ENCODE data around the gene MORN4.
"Not testable (repeated sequence)": the region's sequence is repeated elsewhere in the genome, so short reads cannot be mapped to it uniquely, and the experiment has no call there.

MORN4 gene

DNA sequence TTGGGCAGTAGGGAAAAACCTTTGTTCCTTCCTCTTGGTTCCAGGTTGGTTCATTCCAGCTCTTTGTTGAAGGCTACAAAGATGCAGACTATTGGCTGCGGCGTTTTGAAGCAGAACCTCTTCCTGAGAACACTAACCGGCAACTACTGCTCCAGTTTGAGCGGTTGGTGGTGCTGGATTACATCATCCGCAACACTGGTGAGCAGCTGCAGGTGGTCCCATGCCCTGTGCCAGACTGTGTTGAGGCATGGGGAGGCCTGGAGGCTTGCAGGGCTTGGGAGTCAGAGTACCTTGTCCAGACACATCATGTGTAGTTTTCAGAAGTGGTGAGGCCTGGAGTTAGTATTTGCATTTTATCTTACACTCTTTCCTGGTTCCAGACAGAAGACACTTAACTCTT lies 23.5 kb upstream of the MORN4 start:
- Histone ChIP-seq H3K27me3 (ENCODE audit: control insufficient read depth, insufficient read depth, low read length) (no peaks in the 10 kb centered on the region), H3K36me3 (ENCODE audit: control insufficient read depth, insufficient read depth, low read length) (peaks cover 7% of the 10 kb centered on the region), H3K4me1 (ENCODE audit: control insufficient read depth, insufficient read depth, low read length) (no peaks in the 10 kb centered on the region), H3K4me3 (ENCODE audit: low read length) (no peak overlapping the region), H3K9me3 (ENCODE audit: control insufficient read depth, low read length) (no peaks in the 10 kb centered on the region), H3K9ac (ENCODE audit: low read length) (no peak overlapping the region)

DNA sequence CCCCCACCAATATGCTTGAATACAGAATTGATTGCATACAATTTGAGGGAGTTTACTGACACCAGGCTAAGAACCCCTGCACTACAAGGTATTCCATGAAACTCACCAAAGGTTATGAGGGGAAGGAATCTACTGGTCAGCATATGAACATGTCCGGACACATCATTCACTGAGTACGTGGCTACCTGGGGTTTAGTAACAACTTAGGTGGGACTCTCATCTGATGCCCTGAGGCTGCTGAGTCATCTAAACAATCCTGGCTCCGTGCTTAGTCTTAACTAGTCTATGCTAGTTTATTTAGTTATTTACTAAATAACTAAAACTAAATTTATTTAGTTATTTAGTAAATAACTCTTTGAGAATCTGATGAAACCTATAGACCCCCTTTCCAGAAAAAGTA lies 18.5 kb upstream of the MORN4 start:
- Histone ChIP-seq H3K36me3 (ENCODE audit: control insufficient read depth, insufficient read depth, low read length) (peaks cover 15% of the 10 kb centered on the region), H3K4me1 (ENCODE audit: control insufficient read depth, insufficient read depth, low read length) (peaks cover 6% of the 10 kb centered on the region), H3K9me3 (ENCODE audit: control insufficient read depth, low read length) (no peaks in the 10 kb centered on the region), H3K4me3 (ENCODE audit: low read length) (no peak overlapping the region), H3K9ac (ENCODE audit: low read length) (no peak overlapping the region), H3K27me3 (ENCODE audit: control insufficient read depth, insufficient read depth, low read length) (no peaks in the 10 kb centered on the region)

DNA sequence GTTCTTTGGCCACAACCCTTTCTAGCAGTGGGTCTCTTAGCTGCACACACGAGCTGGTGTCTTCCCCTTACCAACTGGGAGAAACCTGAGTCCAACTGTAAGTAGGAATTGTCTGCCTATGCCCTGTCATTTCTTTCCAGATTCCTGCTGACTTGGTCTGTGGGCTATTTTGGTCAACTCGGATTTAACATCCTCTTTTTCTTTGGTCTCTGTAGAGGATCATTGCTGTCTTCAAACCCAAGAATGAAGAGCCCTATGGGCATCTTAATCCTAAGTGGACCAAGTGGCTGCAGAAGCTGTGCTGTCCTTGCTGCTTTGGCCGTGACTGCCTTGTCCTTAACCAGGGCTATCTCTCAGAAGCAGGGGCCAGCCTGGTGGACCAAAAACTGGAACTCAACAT lies 17.4 kb upstream of the MORN4 start:
- no peaks in the 10 kb centered on the region for H3K9me3 ChIP-seq (ENCODE audit: control insufficient read depth, low read length)
- no peak overlapping the region for H3K4me3 ChIP-seq (ENCODE audit: low read length)
- H3K4me1 ChIP-seq (ENCODE audit: control insufficient read depth, insufficient read depth, low read length): peaks cover 6% of the 10 kb centered on the region
- no peaks in the 10 kb centered on the region for H3K27me3 ChIP-seq (ENCODE audit: control insufficient read depth, insufficient read depth, low read length)
- peaks cover 11% of the 10 kb centered on the region for H3K36me3 ChIP-seq (ENCODE audit: control insufficient read depth, insufficient read depth, low read length)
- H3K9ac ChIP-seq (ENCODE audit: low read length): no peak overlapping the region

DNA sequence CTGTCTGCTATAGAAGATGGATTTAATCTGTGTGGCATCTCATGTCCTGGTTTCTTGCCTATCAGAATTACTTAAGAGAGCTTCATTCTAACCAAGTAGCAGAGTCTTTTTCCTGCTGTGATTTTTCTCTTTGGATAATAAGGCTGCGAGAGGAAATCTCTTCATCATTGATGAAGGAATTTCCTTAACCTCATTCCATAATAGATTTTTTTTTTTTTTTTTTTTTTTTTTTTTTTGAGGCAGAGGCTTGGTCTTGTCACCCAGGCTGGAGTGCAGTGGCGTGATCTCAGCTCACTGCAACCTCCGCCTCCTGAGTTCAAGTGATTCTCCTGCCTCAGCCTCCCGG lies 16.1 kb upstream of the MORN4 start:
- H3K4me1 ChIP-seq (ENCODE audit: control insufficient read depth, insufficient read depth, low read length); H3K9me3 ChIP-seq (ENCODE audit: control insufficient read depth, low read length); H3K9ac ChIP-seq (ENCODE audit: low read length); H3K4me3 ChIP-seq (ENCODE audit: low read length); H3K27me3 ChIP-seq (ENCODE audit: control insufficient read depth, insufficient read depth, low read length): not testable (repeated sequence)
- H3K36me3 ChIP-seq (ENCODE audit: control insufficient read depth, insufficient read depth, low read length): peaks cover 11% of the 10 kb centered on the region

DNA sequence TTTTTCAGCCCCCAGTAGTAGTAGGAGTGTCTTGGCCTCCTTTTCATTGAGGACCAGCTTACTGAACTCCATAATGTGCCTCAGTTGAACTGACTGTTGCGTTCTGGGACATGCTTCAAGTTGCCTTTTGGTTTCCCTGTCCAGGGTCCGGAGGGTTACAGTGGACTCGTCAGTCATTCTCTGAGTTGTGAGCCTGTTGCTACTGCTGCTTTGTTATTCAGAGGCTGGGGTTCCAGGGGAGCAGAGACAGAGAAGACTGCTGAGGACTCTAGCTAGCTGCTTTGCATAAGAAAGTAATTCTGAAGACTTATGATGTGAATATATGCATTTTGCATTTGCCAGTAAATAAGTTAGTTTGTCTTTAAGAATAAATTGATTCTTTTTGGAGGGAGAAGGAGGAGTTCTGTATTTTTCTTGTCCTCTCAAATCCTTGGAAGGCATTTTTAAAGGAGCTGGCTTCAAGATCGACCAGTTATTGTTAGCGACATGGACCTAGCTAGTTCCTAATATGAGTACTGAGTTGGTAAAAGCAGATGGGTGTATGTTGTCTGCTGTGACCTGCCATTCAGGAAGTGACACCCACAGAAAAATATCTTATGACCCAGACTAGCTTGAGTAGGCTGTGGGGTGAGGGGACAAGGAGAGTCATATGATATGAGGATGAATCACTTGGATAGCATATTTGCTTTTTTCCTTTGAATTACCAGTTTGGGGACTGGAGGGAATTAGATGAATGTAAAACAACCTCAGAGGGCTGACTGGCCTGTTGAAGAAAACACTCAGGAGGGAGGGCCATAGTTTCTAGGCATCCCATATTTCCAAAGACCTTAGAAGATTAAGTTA lies 15.5 kb upstream of the MORN4 start:
- peaks cover 6% of the 10 kb centered on the region for H3K4me1 ChIP-seq (ENCODE audit: control insufficient read depth, insufficient read depth, low read length)
- H3K4me3 ChIP-seq (ENCODE audit: low read length): no peak overlapping the region
- H3K36me3 ChIP-seq (ENCODE audit: control insufficient read depth, insufficient read depth, low read length): peaks cover 11% of the 10 kb centered on the region
- H3K9ac ChIP-seq (ENCODE audit: low read length): no peak overlapping the region
- no peaks in the 10 kb centered on the region for H3K27me3 ChIP-seq (ENCODE audit: control insufficient read depth, insufficient read depth, low read length)
- H3K9me3 ChIP-seq (ENCODE audit: control insufficient read depth, low read length): no peaks in the 10 kb centered on the region

DNA sequence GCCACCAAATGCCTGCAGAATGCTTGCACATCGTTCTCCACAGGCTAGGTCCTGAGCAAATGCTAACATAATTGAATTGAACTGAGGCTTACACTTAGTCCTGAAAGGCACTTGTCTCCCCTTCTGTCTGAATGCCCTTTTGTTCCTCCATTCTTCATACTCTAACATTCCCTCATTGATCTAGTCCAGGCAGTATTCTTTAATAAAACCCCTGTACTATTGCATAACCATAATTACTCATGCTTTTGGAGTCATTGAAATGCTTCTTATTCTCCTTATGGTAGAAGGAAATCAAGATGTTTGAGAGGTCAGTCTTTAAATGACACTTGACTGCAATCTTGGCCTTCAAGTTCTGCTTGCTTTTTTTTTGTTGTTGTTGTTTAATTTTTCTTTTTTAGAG lies 14.3 kb upstream of the MORN4 start:
- H3K36me3 ChIP-seq (ENCODE audit: control insufficient read depth, insufficient read depth, low read length): peaks cover 8% of the 10 kb centered on the region

DNA sequence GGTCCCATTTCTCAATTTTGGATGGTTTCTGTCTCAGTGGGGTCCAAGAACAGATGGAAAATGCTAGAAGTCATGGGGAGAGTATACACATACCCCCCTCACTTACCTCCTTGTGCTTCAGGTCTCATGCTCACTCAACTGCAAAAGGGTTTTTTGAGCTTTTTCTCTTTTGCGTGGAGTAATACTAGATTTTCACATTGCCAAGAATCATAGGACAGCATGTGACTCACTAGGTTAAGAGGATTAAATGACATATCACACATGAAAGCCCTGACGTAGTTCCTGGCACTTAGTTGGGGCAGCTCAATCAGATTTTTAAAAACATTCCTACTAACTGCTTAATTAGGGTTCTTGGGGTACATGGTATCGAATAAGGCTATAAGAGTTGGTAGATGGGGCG lies 11.6 kb upstream of the MORN4 start:
- Histone ChIP-seq H3K36me3 (ENCODE audit: control insufficient read depth, insufficient read depth, low read length) (no peaks in the 10 kb centered on the region), H3K4me1 (ENCODE audit: control insufficient read depth, insufficient read depth, low read length) (peaks cover 6% of the 10 kb centered on the region), H3K4me3 (ENCODE audit: low read length) (no peak overlapping the region), H3K9me3 (ENCODE audit: control insufficient read depth, low read length) (no peaks in the 10 kb centered on the region), H3K9ac (ENCODE audit: low read length) (no peak overlapping the region), H3K27me3 (ENCODE audit: control insufficient read depth, insufficient read depth, low read length) (no peaks in the 10 kb centered on the region)

More for the DNA sequence above, 14.3 kb upstream of the MORN4 start:
- Histone ChIP-seq H3K4me3 (ENCODE audit: low read length) (no peak overlapping the region), H3K9ac (ENCODE audit: low read length) (no peak overlapping the region), H3K4me1 (ENCODE audit: control insufficient read depth, insufficient read depth, low read length) (peaks cover 6% of the 10 kb centered on the region), H3K27me3 (ENCODE audit: control insufficient read depth, insufficient read depth, low read length) (no peaks in the 10 kb centered on the region), H3K9me3 (ENCODE audit: control insufficient read depth, low read length) (no peaks in the 10 kb centered on the region)

DNA sequence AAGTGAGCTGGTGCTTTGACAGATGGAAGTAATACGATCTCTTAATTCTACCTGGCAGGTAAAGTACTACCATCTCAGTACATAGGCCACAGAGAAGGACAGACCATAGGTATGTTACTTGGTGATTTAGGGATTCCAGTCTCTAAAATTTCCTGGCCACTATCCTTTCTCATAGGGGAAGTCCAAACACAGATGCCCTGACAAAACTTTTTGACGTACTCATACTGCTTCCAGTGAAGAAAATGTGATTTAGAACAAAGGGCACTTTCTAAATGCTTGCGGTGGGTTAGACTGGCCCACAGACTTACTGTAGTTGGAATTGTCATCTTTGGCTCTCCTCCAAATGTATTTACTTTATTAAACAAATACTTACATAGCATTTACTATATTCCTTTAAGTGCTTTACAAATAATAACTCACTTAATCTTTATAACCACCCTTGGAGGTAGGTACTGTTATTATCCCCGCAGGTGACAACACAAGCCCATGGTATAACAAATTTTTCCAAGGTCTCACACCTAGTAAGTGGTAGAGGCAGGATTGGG lies 10.2 kb upstream of the MORN4 start:
- no peak overlapping the region for H3K9ac ChIP-seq (ENCODE audit: low read length)
- H3K36me3 ChIP-seq (ENCODE audit: control insufficient read depth, insufficient read depth, low read length): no peaks in the 10 kb centered on the region
- H3K4me1 ChIP-seq (ENCODE audit: control insufficient read depth, insufficient read depth, low read length): no peaks in the 10 kb centered on the region
- no peaks in the 10 kb centered on the region for H3K27me3 ChIP-seq (ENCODE audit: control insufficient read depth, insufficient read depth, low read length)
- no peaks in the 10 kb centered on the region for H3K9me3 ChIP-seq (ENCODE audit: control insufficient read depth, low read length)
- H3K4me3 ChIP-seq (ENCODE audit: low read length): no peak overlapping the region

DNA sequence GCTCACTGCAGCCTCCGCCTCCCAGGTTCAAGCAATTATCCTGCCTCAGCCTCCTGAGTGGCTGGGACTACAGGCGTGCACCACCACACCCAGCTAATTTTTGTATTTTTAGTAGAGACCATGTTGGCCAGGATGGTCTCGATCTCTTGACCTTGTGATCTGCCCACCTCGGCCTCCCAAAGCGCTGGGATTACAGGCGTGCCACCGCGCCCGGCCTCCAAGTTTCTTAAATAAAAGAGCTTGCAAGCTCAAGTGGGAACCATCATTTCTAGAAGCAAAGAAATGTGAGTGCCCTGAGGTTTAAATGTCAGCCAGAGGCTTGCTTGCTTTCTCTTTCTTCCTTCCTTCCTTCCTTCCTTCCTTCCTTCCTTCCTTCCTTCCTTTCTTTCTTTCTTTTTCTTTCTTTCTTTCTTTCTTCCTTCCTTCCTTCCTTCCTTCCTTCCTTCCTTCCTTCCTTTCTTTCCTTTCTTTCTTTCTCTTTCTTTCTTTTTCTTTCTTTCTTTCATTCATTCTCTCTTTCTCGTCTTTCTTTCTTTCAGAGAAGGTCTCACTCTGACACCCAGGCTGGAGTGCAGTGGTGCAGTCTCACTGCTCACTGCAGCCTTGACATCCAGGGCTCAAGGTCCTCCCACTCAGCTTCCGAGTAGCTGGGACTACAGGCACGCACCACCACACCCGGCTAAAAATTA lies 9.3 kb upstream of the MORN4 start:
- not testable (repeated sequence) for H3K4me3 ChIP-seq (ENCODE audit: low read length); H3K27me3 ChIP-seq (ENCODE audit: control insufficient read depth, insufficient read depth, low read length); H3K4me1 ChIP-seq (ENCODE audit: control insufficient read depth, insufficient read depth, low read length); H3K9ac ChIP-seq (ENCODE audit: low read length); H3K36me3 ChIP-seq (ENCODE audit: control insufficient read depth, insufficient read depth, low read length); H3K9me3 ChIP-seq (ENCODE audit: control insufficient read depth, low read length)

DNA sequence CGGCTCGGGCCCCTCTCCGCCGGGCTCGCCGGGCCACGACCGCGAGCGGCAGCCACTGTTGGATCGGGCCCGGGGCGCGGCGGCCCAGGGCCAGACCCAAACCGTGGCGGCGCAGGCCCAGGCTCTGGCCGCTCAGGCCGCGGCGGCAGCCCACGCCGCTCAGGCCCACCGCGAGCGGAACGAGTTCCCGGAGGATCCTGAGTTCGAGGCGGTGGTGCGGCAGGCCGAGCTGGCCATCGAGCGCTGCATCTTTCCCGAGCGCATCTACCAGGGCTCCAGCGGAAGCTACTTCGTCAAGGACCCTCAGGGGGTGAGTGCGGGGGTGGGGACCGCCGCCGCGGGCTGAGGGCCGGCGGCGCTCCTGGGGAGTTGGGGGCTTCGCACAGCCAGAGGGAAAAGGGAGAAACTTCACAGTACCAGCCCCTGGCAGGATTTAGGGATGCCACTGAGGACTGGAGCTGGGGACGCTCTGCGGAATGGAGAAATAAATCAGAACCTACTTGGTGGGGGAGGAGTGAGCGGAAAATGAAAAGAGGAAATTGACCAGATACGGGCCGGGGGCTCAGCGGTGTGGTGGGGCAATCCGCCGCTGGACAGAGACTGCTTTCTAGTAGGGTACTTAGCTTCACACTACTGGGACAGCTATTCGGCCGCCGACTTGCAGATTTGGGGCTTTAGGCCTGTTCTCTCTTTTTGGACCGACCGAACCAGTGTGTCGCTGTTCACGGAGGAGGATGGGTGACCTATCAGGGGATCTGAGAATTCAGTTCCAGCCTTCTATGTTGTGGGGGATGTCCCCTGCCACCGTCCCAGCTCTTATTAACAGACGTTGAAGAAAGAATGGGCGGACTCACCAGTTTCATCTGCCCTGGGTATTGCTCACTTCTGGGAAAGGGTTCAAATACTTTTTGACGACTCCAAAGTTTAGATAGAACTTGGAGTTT lies 7.8 kb upstream of the MORN4 start:
- peak overlapping the region; percentile 87 for H3K9ac ChIP-seq (ENCODE audit: low read length)
- H3K36me3 ChIP-seq (ENCODE audit: control insufficient read depth, insufficient read depth, low read length): no peaks in the 10 kb centered on the region
- H3K4me1 ChIP-seq (ENCODE audit: control insufficient read depth, insufficient read depth, low read length): no peaks in the 10 kb centered on the region

DNA sequence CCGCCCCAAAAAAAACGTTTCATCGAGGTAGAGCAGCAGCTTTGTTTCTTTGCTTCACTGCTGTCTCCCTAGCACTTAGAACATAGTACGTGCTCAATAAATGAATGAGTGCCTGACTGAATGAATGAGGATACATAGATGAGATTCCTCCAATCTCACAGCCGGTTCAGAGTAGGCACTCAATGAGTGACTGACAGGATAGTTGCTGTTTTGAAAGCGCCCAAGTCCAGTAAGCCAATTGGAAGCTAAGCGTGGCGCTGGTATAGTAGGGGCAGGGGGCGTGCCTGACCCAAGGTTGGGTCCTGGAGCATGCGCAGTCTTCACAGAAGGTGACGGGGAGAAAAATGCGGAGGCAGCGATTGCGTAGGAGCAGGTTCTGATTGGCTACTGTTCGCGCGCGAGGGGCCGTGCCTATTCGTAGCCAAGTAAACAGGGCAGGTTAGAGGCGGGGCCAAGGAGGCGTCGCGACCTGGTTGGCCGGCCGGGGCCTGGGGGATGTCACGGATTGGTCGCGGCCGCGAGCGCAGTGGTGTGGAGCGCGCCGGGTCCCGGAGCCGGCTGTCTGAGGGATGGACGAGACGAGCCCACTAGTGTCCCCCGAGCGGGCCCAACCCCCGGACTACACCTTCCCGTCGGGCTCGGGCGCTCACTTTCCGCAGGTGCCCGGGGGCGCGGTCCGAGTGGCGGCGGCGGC lies 7.0 kb upstream of the MORN4 start, which contains the start of gene PI4K2A:
Gene PI4K2A, plus strand, starts transcription at position 498 of the 694 bp plus-strand sequence. Its CDS starts 72 bp downstream, at position 570.
- H3K9me3 ChIP-seq (ENCODE audit: control insufficient read depth, low read length): no peaks in the 10 kb centered on the region
- H3K4me1 ChIP-seq (ENCODE audit: control insufficient read depth, insufficient read depth, low read length): no peaks in the 10 kb centered on the region
- peak within 1 kb of the TSS; percentile 42 for H3K4me3 ChIP-seq (ENCODE audit: low read length)
- H3K27me3 ChIP-seq (ENCODE audit: control insufficient read depth, insufficient read depth, low read length): no peaks in the 10 kb centered on the region
- H3K9ac ChIP-seq (ENCODE audit: low read length): peak within 1 kb of the TSS; percentile 87
- no peaks in the 10 kb centered on the region for H3K36me3 ChIP-seq (ENCODE audit: control insufficient read depth, insufficient read depth, low read length)

More for the DNA sequence above, 7.8 kb upstream of the MORN4 start:
- no peaks in the 10 kb centered on the region for H3K27me3 ChIP-seq (ENCODE audit: control insufficient read depth, insufficient read depth, low read length)
- H3K9me3 ChIP-seq (ENCODE audit: control insufficient read depth, low read length): no peaks in the 10 kb centered on the region
- peak overlapping the region; percentile 42 for H3K4me3 ChIP-seq (ENCODE audit: low read length)
